Ascending aorta (tissue), 2 donors: ENCODE measurements around the gene MT2A. TPM values are rescaled to one million over a fixed set of nuclear protein-coding genes. Genes with fewer than 3 reads are reported as not detected.

Experiments used
- DNase-seq, 2 donors: peaks; one replicate each; pipeline ENCODE4 v3.0.0-alpha.2; 2019; ENCODE audit warnings: low spot score in 2 of 2
- H3K27ac ChIP-seq, 2 donors: fragments of 200-600 bp; sonication (generic); one replicate each; pipeline ENCODE4 v1.5.1; 2016 to 2017; ENCODE audit warnings: mild to moderate bottlenecking in 1 of 2
- H3K27me3 ChIP-seq: fragments of 200-600 bp; sonication (generic); one replicate; pipeline ENCODE4 v1.5.1; 2017
- H3K36me3 ChIP-seq, 2 donors: fragments of 200-600 bp; sonication (generic); one replicate each; pipeline ENCODE4 v1.5.1; 2016
- H3K4me1 ChIP-seq, 2 donors: fragments of 200-600 bp; sonication (generic); one replicate each; pipeline ENCODE4 v1.5.1; 2016 to 2017; ENCODE audit warnings: mild to moderate bottlenecking in 1 of 2
- H3K4me3 ChIP-seq, 2 donors: fragments of 200-600 bp; sonication (generic); one replicate each; pipeline ENCODE4 v1.5.1; 2016 to 2017; ENCODE audit warnings: mild to moderate bottlenecking in 1 of 2
- H3K9me3 ChIP-seq, 2 donors: fragments of 200-600 bp; sonication (generic); one replicate each; pipeline ENCODE4 v1.5.1; 2016
- CTCF ChIP-seq, 3 experiments: fragments of 200-600 bp in 2 of 3; fragments of 450-650 bp in 1 of 3; sonication (generic) in 2 of 3; IDR thresholded peaks; one replicate each; pipeline ENCODE4 v1.5.1; 2016 to 2019; ENCODE audit warnings: antibody characterized with exemption in 3 of 3, mild to moderate bottlenecking in 1 of 3, moderate library complexity in 1 of 3
- intact Hi-C: fragments of 100-400 bp; cut with DNase I; formaldehyde crosslinking; loops from one replicate; pipeline ENCODE4 v1.15.1; 2023
- total RNA-seq: library from RNA; depleted of rRNA; stranded (reverse); fragments of >200 nt; gene quantifications from one replicate; pipeline ENCODE4 v1.1.0, GENCODE V29; 2016

Gene MT2A
- total RNA-seq, 1 donor from 2014 or later = 602 TPM

- intact Hi-C loops = loop anchor here (2.0 to 10.0 kb wide), 2 partner anchors 50 to 552 kb away; partner anchors contain the start of genes MT1X, PSME3IP1 and RSPRY1
- Histone ChIP-seq H3K4me3 (peak overlapping the region; percentile 54 to 88), H3K4me1 (peaks cover 3 to 12% of the 10 kb centered on the region in 2 donors), H3K9me3 (no peaks in the 10 kb centered on the region), H3K36me3 (no peaks in the 10 kb centered on the region), H3K27ac (peak overlapping the region; percentile 88 to 96), H3K27me3 (no peaks in the 10 kb centered on the region)
- no peak for TF ChIP-seq CTCF (IDR thresholded peaks at IDR 0.05)
- DNase-seq = no peak
These were observed 24.5 kb downstream of the MT2A start for GRCh38 chr16:56632848-56633365.

- Histone ChIP-seq H3K27ac (peak overlapping the region; percentile 88 to 96), H3K27me3 (no peaks in the 10 kb centered on the region), H3K4me3 (peak overlapping the region; percentile 54 to 88), H3K4me1 (peaks cover 7 to 12% of the 10 kb centered on the region in 2 donors), H3K9me3 (no peaks in the 10 kb centered on the region), H3K36me3 (no peaks in the 10 kb centered on the region)
- intact Hi-C loops = loop anchor here (2.0 to 10.0 kb wide), 2 partner anchors 49 to 551 kb away; partner anchors contain the start of genes MT1X, PSME3IP1 and RSPRY1
- TF ChIP-seq CTCF (IDR thresholded peaks at IDR 0.05) = no peak
- DNase-seq = no peak
These were observed 25.2 kb downstream of the MT2A start for GRCh38 chr16:56633535-56633934.

- no peaks in the 10 kb centered on the region for H3K27me3 ChIP-seq
- H3K4me1 ChIP-seq = peaks cover 12 to 15% of the 10 kb centered on the region in 2 donors
- H3K4me3 ChIP-seq = no peak overlapping the region
- no peaks in the 10 kb centered on the region for H3K9me3 ChIP-seq
- DNase-seq = no peak
- intact Hi-C loops = loop anchor here (10.0 kb wide), 1 partner anchor 550 kb away; the partner anchor contains the start of genes PSME3IP1 and RSPRY1
- TF ChIP-seq CTCF (IDR thresholded peaks at IDR 0.05) = no peak
- no peak overlapping the region for H3K27ac ChIP-seq
- no peaks in the 10 kb centered on the region for H3K36me3 ChIP-seq
These were observed 26.5 kb downstream of the MT2A start for GRCh38 chr16:56634715-56635440.

GRCh38 chr16:56635441-56635967 lies 27.1 kb downstream of the MT2A start:
- Histone ChIP-seq H3K36me3 (no peaks in the 10 kb centered on the region), H3K9me3 (no peaks in the 10 kb centered on the region), H3K27me3 (no peaks in the 10 kb centered on the region), H3K4me1 (peaks cover 12 to 15% of the 10 kb centered on the region in 2 donors), H3K27ac (no peak overlapping the region), H3K4me3 (no peak overlapping the region)
- no peak for DNase-seq
- TF ChIP-seq CTCF (IDR thresholded peaks at IDR 0.05) = no peak
- intact Hi-C loops = loop anchor here (10.0 kb wide), 1 partner anchor 549 kb away; the partner anchor contains the start of genes PSME3IP1 and RSPRY1

- H3K4me1 ChIP-seq = peaks cover 8 to 12% of the 10 kb centered on the region in 2 donors
- intact Hi-C loops = loop anchor here (10.0 kb wide), 1 partner anchor 548 kb away; the partner anchor contains the start of genes PSME3IP1 and RSPRY1
- no peak overlapping the region for H3K4me3 ChIP-seq
- H3K9me3 ChIP-seq = no peaks in the 10 kb centered on the region
- TF ChIP-seq CTCF (IDR thresholded peaks at IDR 0.05) = no peak
- H3K27me3 ChIP-seq = no peaks in the 10 kb centered on the region
- H3K27ac ChIP-seq = peak overlapping the region in 1 of 2 donors; percentile 82
- H3K36me3 ChIP-seq = no peaks in the 10 kb centered on the region
- DNase-seq = no peak
These were observed 28.4 kb downstream of the MT2A start for GRCh38 chr16:56636616-56637413.
